Activated T-helper 1 cell treated with anti-CD3 and anti-CD28 coated beads, Interleukin-12 subunit alpha, Interleukin-12 subunit beta, Interleukin-2, Interleukin-4 antibody, amounts not matched to agents 30 ng/mL and 10 ng/mL and 1 ng/mL, durations not matched to agents 14 hours and 24 hours and 36 hours (primary cell): Measurements from ENCODE around the gene TET2. TPM values are rescaled to one million over a fixed set of nuclear protein-coding genes. Genes with fewer than 3 reads are reported as not detected.
A peak's percentile ranks its signal among the peaks of the same experiment; 100 is the strongest.

ENCODE experiments used
- DNase-seq: peaks from one replicate; pipeline ENCODE4 v3.0.0; 2021; ENCODE audit warnings: low spot score
- H3K27ac Mint-ChIP-seq: one replicate; pipeline ENCODE4 v1.8.0; 2021; ENCODE audit warnings: mild to moderate bottlenecking, mixed read lengths
- H3K27me3 Mint-ChIP-seq: one replicate; pipeline ENCODE4 v1.8.0; 2022; ENCODE audit warnings: mild to moderate bottlenecking, moderate library complexity, mixed read lengths; ENCODE audit not compliant: insufficient read depth
- H3K36me3 Mint-ChIP-seq: one replicate; pipeline ENCODE4 v1.8.0; 2021; ENCODE audit warnings: low read depth, mixed read lengths
- H3K4me1 Mint-ChIP-seq: one replicate; pipeline ENCODE4 v1.8.0; 2021; ENCODE audit warnings: low read depth, mixed read lengths
- H3K4me3 Mint-ChIP-seq: one replicate; pipeline ENCODE4 v1.8.0; 2021; ENCODE audit warnings: mild to moderate bottlenecking, moderate library complexity, mixed read lengths
- H3K9me3 Mint-ChIP-seq: one replicate; pipeline ENCODE4 v1.8.0; 2021; ENCODE audit warnings: mixed read lengths
- intact Hi-C: fragments of 100-400 bp; cut with micrococcal nuclease; formaldehyde crosslinking; loops from one replicate; pipeline ENCODE4 v1.15.1; 2024
- total RNA-seq: library from RNA; stranded (reverse); gene quantifications from 2 replicates; pipeline ENCODE4 v1.2.3, GENCODE V29; 2022

Gene TET2
- total RNA-seq, 1 donor from 2014 or later: 28.7 TPM

- Mint-ChIP-seq H3K27me3 (no peaks in the 10 kb centered on the region), H3K9me3 (no peaks in the 10 kb centered on the region), H3K36me3 (peaks cover 40% of the 10 kb centered on the region), H3K27ac (no peak overlapping the region), H3K4me1 (peaks cover 56% of the 10 kb centered on the region), H3K4me3 (no peak overlapping the region)
- DNase-seq: no peak
- intact Hi-C loops: loop anchor here (5.0 to 10.0 kb wide), 2 partner anchors 230 to 258 kb away; no protein-coding TSS in a partner anchor
These were observed 47.9 kb downstream of the TET2 start for GRCh38 chr4:105194328-105195231.

- Mint-ChIP-seq H3K27me3 (no peaks in the 10 kb centered on the region), H3K9me3 (no peaks in the 10 kb centered on the region), H3K36me3 (peaks cover 28% of the 10 kb centered on the region), H3K4me3 (no peak overlapping the region), H3K27ac (no peak overlapping the region), H3K4me1 (peaks cover 44% of the 10 kb centered on the region)
- intact Hi-C loops: loop anchor here (10.0 kb wide), 1 partner anchor 232 kb away; no protein-coding TSS in a partner anchor
- DNase-seq: no peak
These were observed 50.0 kb downstream of the TET2 start for GRCh38 chr4:105196523-105197145.

- no peak overlapping the region for H3K27ac Mint-ChIP-seq
- no peak overlapping the region for H3K4me3 Mint-ChIP-seq
- no peaks in the 10 kb centered on the region for H3K9me3 Mint-ChIP-seq
- intact Hi-C loops: loop anchor here (10.0 kb wide), 1 partner anchor 233 kb away; no protein-coding TSS in a partner anchor
- no peaks in the 10 kb centered on the region for H3K27me3 Mint-ChIP-seq
- peaks cover 38% of the 10 kb centered on the region for H3K4me1 Mint-ChIP-seq
- peaks cover 28% of the 10 kb centered on the region for H3K36me3 Mint-ChIP-seq
- DNase-seq: no peak
These were observed 51.1 kb downstream of the TET2 start for GRCh38 chr4:105197777-105198176.

- Mint-ChIP-seq H3K27ac (no peak overlapping the region), H3K36me3 (peaks cover 27% of the 10 kb centered on the region), H3K4me1 (peaks cover 32% of the 10 kb centered on the region), H3K9me3 (no peaks in the 10 kb centered on the region), H3K4me3 (no peak overlapping the region), H3K27me3 (no peaks in the 10 kb centered on the region)
- intact Hi-C loops: loop anchor here (10.0 kb wide), 1 partner anchor 234 kb away; no protein-coding TSS in a partner anchor
- no peak for DNase-seq
These were observed 51.9 kb downstream of the TET2 start for GRCh38 chr4:105198541-105198940.

- H3K4me3 Mint-ChIP-seq: no peak overlapping the region
- peaks cover 27% of the 10 kb centered on the region for H3K36me3 Mint-ChIP-seq
- intact Hi-C loops: no loop called here
- no peaks in the 10 kb centered on the region for H3K4me1 Mint-ChIP-seq
- no peaks in the 10 kb centered on the region for H3K9me3 Mint-ChIP-seq
- DNase-seq: no peak
- no peaks in the 10 kb centered on the region for H3K27me3 Mint-ChIP-seq
- no peak overlapping the region for H3K27ac Mint-ChIP-seq
These were observed 59.5 kb downstream of the TET2 start for GRCh38 chr4:105206214-105206613.

- no peak for DNase-seq
- Mint-ChIP-seq H3K9me3 (no peaks in the 10 kb centered on the region), H3K4me1 (no peaks in the 10 kb centered on the region), H3K36me3 (peaks cover 28% of the 10 kb centered on the region), H3K27me3 (no peaks in the 10 kb centered on the region), H3K4me3 (no peak overlapping the region), H3K27ac (no peak overlapping the region)
- intact Hi-C loops: no loop called here
These were observed 60.7 kb downstream of the TET2 start for GRCh38 chr4:105207386-105207785.

GRCh38 chr4:105208561-105208960 is 61.9 kb downstream of the TET2 start:
- no peak overlapping the region for H3K27ac Mint-ChIP-seq
- H3K27me3 Mint-ChIP-seq: no peaks in the 10 kb centered on the region
- no peaks in the 10 kb centered on the region for H3K4me1 Mint-ChIP-seq
- DNase-seq: no peak
- H3K9me3 Mint-ChIP-seq: no peaks in the 10 kb centered on the region
- peaks cover 23% of the 10 kb centered on the region for H3K36me3 Mint-ChIP-seq
- intact Hi-C loops: no loop called here
- H3K4me3 Mint-ChIP-seq: no peak overlapping the region

- no peak for DNase-seq
- H3K4me1 Mint-ChIP-seq: peaks cover 10% of the 10 kb centered on the region
- intact Hi-C loops: no loop called here
- no peaks in the 10 kb centered on the region for H3K27me3 Mint-ChIP-seq
- no peaks in the 10 kb centered on the region for H3K9me3 Mint-ChIP-seq
- no peak overlapping the region for H3K27ac Mint-ChIP-seq
- peaks cover 27% of the 10 kb centered on the region for H3K36me3 Mint-ChIP-seq
- H3K4me3 Mint-ChIP-seq: no peak overlapping the region
These were observed 64.2 kb downstream of the TET2 start for GRCh38 chr4:105210916-105211315.

GRCh38 chr4:105215609-105216313 is 69.1 kb downstream of the TET2 start:
- intact Hi-C loops: loop anchor here (1.0 to 5.0 kb wide), 6 partner anchors 24 to 258 kb away; partner anchors contain the start of gene TET2
- Mint-ChIP-seq H3K9me3 (no peaks in the 10 kb centered on the region), H3K27me3 (no peaks in the 10 kb centered on the region), H3K4me1 (peaks cover 20% of the 10 kb centered on the region), H3K4me3 (peak overlapping the region; percentile 23), H3K27ac (peak overlapping the region; percentile 46), H3K36me3 (peaks cover 37% of the 10 kb centered on the region)
- no peak for DNase-seq

GRCh38 chr4:105225500-105225899 is 78.8 kb downstream of the TET2 start:
- Mint-ChIP-seq H3K4me1 (peaks cover 5% of the 10 kb centered on the region), H3K9me3 (no peaks in the 10 kb centered on the region), H3K27ac (no peak overlapping the region), H3K27me3 (no peaks in the 10 kb centered on the region), H3K4me3 (no peak overlapping the region), H3K36me3 (peaks cover 9% of the 10 kb centered on the region)
- intact Hi-C loops: no loop called here
- no peak for DNase-seq

- H3K4me1 Mint-ChIP-seq: peaks cover 5% of the 10 kb centered on the region
- H3K4me3 Mint-ChIP-seq: no peak overlapping the region
- DNase-seq: no peak
- H3K9me3 Mint-ChIP-seq: no peaks in the 10 kb centered on the region
- no peaks in the 10 kb centered on the region for H3K27me3 Mint-ChIP-seq
- no peak overlapping the region for H3K27ac Mint-ChIP-seq
- intact Hi-C loops: no loop called here
- peaks cover 8% of the 10 kb centered on the region for H3K36me3 Mint-ChIP-seq
These were observed 80.4 kb downstream of the TET2 start for GRCh38 chr4:105227054-105227453.

- H3K4me3 Mint-ChIP-seq: no peak overlapping the region
- peaks cover 3% of the 10 kb centered on the region for H3K4me1 Mint-ChIP-seq
- peaks cover 21% of the 10 kb centered on the region for H3K36me3 Mint-ChIP-seq
- H3K27me3 Mint-ChIP-seq: no peaks in the 10 kb centered on the region
- DNase-seq: no peak
- intact Hi-C loops: no loop called here
- H3K9me3 Mint-ChIP-seq: no peaks in the 10 kb centered on the region
- H3K27ac Mint-ChIP-seq: no peak overlapping the region
These were observed 83.6 kb downstream of the TET2 start for GRCh38 chr4:105230287-105230686.
